GM20431 (cell line): ENCODE data around the gene CPZ.
"Not testable (repeated sequence)": the region's sequence is repeated elsewhere in the genome, so short reads cannot be mapped to it uniquely, and the experiment has no call there.

Experiments used
- in situ Hi-C: fragments of 300-500 bp; cut with MseI, MboI; formaldehyde crosslinking; loops from one replicate; pipeline ENCODE4 v1.15.0; 2020; ENCODE audit warnings: low sequenced_read_pairs; ENCODE audit not compliant: unreplicated experiment

The CPZ gene

DNA sequence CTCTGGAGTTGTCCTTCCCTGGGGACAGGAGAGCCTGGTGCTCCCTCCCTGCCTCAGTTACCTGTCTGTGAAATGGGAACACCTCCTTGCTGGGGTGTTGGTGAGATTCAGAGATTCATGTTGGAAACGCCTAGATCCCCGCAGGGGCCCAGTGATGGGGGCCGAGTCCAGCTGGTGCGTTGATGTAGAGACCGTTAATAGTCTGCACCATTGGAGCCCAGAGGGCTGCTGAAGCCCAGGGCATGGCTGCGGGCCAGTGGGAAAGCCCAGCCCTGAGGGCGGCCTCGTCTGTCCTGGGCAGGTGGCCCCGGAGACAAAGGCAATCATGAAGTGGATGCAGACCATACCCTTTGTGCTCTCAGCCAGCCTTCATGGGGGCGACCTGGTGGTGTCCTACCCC lies 14.4 kb downstream of the CPZ start:
- in situ Hi-C loops: no loop called here

DNA sequence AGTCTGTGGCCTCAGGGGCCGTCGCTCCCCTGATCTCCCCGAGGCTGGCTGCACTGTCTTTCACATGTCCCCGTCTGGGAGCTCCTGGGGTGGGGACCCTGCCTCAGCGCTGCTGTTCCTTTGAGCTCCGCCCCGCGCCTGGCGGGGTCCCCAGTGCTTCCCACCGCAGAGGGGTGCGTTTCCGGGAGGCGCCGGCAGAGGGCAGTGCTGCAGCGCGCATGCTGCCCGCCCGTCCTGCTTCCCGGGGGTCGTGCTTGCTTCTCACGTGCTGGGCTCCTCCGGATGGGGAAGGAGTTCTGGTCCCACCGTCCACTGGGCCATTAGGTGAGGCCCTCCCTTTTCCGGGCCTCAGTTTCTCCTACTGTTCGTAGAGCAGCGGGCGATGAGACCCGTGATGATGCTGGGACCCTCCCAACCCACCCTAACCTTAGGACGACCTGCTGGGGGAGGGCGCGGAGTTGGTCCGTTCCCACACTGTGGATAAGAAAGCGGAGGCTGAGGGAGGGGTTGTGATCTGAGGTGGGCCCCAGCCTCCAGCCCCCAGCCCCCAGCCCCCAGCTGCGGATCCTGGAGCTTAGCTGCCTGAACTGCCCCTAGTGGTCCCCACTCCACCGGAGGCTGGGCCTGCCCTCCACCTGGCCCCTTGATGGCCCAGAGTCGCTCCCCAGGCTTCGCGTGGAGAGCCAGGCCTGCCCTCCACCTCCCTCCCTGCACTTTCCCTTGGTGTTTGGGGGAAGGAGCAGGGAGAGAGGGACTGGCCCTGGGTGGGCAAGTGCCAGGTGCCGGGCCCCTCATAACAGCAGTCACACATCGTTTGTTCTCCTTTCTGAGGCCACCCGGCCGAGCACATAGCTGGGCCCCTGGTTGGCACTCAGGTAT lies 15.3 kb downstream of the CPZ start:
- in situ Hi-C loops: no loop called here

DNA sequence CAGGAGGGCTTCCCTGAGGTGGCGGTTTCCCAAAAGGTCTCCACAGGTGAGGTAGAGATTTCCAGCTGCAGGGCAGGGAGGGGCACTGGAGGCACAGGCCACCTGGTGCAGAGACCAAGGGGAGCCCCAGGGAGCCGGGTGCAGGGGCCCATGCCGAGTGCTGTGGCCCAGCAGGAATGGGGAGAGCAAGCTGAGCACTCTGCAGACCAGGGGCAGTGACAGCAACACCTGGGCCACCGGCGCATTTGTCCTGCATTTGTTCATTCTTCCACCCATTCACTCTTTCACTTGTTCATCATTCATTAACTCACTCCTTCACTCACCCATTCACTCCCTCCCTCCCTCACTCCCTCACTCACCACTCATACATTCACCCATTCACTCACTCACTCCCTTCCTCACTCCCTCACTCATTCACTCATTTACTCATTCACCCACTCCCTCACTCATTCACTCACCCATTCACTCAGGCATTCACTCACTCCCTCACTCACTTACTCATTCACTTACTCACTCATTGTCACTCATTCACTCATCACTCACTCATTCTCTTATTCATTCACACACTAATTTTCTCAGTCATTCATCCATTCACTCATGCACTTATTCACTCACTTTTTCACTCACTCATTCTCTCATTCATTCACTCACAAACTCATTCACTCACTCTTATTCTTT lies 16.3 kb downstream of the CPZ start:
- in situ Hi-C loops: no loop called here

DNA sequence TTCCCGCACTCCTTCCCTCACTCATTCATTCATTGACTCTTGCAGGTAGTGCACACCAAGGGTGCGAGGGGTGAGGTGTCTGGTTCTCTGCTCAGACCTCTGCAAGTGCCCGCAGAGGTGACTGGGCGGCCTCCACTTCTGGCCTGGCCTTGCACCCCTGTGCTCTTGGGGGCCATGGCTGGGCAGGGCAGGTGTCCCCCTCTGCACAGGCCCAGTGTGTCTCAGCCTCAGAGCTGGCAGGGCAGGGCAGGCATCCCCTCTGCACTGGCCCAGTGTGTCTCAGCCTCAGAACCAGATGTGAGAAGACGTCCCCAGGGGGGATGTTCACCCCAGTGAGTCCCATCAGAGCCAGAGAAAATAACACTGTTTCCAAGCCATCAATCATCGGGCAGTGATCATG lies 16.8 kb downstream of the CPZ start:
- in situ Hi-C loops: no loop called here

DNA sequence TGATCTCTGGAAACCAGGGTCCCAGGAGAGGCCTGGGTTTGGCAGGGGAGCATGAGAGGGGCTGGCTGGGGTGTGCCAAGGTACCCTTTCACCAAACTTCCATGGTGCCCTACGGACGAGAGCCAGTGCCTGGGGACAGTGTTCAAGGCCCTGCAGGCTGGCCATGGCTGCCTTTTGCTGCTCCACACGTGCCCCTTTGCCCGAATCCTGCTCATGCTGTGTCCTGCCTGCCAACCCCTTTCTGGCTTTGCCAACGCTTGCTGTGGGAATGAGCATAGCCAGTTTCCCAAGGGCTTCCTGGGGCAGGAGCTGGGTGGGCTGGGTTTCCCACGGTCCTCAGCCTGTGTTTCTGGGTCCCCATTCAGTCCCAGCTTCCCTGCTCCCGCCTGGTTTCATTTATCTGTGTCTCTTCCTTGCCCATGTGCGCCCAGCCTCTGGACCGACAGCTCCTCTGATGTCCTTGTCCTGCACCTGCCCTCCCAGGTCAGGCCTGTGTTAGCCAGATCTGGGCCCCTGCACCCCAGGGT lies 17.3 kb downstream of the CPZ start:
- in situ Hi-C loops: loop anchor here (10.0 kb wide), 1 partner anchor 305 kb away; no protein-coding TSS in a partner anchor

DNA sequence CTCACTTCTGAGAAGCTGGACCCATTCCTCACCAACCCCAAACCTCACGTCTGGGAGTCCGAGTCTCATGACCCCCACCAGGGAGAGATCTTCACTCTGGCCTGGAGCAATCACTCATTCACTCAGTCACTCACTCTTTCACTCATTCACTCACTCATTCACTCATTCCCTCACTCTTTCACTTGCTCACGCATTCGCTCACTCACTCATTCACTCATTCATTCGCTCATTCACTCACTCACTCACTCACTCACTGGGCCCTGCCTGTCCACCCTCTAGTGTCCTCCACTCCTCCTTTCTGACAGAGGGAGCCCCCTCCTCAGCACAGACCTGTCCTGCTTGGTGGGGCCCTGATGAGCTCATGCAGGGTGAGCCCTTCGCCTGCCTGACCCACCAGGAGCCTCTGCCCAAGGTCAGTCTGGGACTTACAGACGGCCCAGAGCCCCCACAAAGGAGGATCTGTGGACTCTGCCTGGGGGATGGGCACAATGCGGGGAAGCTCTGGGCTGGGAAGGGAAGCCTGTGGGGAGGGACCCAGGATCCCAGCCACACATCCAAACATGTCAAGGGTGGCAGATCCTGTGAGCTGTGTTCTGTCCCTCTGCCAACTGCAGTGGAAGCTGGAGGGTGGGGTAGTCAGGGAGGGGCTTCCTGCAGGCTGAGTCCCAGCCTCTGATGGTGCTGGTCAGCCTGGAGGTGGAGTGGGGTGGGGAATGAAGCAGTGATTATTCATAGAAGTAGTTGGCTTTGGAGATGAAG lies 18.5 kb downstream of the CPZ start:
- in situ Hi-C loops: loop anchor here (10.0 kb wide), 1 partner anchor 304 kb away; no protein-coding TSS in a partner anchor

DNA sequence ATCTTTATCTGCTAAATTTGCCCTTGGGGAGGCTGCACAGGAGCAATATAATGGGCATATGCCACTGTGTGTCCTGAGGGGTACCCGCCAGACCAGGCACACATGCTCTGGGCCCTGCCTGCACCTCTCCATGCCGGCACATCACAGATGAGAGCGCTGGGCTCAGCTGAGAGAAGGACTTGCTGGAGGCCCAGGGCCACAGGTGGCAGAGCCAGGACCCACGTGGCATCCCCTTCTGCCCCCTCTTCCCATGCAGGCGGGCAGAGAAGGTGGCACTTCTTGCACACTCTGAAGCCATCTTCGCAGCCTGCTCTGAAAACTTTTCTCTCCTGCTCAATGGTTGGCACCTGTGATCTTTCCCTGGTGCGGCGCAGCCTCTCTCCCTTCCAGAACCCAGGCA lies 20.1 kb downstream of the CPZ start:
- in situ Hi-C loops: loop anchor here (10.0 kb wide), 1 partner anchor 302 kb away; no protein-coding TSS in a partner anchor

DNA sequence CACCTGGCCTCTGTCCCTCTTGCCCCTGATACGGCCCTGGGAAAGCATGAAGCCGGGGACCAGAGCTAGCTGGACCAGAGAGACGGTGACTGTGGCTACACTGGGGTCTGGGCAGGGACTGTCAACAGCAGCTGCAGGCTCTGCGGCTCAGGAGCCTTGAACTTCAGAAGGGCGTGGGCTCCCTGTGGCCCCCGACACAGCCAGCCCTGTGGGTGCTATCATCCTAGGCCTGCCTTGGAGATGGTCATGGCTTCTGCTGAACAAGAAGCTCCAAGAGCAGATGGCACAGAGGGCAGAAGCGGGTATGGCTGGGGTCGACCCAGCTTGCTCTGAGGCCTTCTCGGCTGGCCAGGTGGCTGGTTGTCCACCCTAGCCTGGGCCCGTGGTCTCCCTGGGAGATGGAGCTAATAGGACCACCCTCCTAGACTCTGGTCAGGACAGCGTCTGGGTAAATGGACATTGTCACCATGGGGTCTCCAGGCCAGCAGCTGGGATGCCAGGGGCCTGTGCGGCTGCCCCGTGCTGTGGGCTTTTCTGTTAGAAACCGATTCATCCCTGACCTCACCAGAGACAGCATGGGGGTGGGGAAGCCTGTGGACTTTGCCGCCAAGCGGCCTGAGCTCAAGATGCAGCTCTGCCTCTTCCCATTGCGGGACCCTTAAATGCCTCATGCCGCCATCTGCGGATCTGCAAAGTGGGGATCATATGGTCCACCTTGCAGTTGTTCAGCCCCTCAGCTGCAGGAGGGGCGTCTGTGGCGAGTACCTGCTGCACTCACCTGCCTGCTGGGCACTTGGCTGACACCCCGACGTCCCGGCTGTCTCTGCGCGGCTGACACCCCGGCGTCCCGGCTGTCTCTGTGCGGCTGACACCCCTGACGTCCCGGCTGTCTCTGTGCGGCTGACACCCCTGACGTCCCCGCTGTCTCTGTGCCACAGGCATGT lies 21.1 kb downstream of the CPZ start:
- in situ Hi-C loops: loop anchor here (10.0 kb wide), 1 partner anchor 301 kb away; no protein-coding TSS in a partner anchor

DNA sequence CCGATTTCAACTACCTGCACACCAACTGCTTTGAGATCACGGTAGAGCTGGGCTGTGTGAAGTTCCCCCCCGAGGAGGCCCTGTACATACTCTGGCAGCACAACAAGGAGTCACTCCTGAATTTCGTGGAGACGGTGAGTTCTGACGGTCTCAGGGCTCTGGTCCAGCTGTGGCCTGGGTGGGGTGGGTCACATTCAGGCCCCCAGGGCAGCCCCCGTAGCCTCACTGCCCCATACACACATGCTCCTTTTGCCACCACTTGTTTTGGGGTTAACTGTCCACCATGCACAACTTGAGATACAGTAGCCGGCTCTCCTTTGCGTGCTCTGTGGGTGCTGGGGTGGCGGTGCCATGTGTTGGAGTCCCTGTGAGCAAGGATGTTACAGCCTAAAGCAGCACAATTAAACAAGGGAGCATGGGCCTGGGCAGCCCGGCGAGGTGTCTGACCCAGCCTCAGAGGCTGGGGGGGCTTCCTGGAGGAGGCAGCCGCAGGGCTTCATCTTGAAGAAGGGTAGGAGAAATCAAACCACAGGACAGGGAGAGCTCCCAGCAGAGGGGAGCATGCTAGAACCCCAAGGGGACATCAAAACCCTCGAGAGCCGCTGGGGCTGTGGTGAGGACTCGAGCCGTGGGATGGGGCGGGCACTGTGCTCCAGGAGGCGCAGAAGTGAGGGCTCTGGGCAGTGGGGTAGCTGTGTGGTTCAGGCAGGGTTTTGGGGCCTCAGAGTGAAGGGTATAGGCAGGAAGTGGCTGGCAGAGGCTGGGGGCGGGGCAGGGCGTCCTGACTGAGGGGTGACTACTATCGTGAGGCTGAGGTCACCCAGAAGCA lies 22.0 kb downstream of the CPZ start:
- in situ Hi-C loops: loop anchor here (10.0 kb wide), 1 partner anchor 300 kb away; no protein-coding TSS in a partner anchor

DNA sequence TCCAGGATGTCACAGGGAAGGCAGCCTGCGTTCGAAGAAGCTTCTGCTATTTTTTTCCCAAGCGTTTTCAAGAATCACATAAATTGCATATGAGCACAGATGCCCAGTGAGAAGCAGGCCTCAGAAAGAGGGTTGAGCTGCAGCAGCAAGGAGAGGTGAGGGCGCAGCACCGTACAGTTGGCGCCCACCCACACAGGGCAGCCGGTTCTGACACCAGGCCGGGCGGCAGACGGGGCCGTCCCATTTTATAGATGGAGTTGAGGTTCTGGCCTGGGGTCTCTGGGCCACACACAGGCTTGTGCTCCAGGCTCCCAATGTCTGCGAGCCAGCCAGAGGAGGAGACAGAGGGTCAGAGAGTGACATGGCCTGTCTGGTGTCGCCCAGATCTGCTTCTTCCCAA lies 22.8 kb downstream of the CPZ start:
- in situ Hi-C loops: loop anchor here (10.0 kb wide), 1 partner anchor 299 kb away; no protein-coding TSS in a partner anchor

DNA sequence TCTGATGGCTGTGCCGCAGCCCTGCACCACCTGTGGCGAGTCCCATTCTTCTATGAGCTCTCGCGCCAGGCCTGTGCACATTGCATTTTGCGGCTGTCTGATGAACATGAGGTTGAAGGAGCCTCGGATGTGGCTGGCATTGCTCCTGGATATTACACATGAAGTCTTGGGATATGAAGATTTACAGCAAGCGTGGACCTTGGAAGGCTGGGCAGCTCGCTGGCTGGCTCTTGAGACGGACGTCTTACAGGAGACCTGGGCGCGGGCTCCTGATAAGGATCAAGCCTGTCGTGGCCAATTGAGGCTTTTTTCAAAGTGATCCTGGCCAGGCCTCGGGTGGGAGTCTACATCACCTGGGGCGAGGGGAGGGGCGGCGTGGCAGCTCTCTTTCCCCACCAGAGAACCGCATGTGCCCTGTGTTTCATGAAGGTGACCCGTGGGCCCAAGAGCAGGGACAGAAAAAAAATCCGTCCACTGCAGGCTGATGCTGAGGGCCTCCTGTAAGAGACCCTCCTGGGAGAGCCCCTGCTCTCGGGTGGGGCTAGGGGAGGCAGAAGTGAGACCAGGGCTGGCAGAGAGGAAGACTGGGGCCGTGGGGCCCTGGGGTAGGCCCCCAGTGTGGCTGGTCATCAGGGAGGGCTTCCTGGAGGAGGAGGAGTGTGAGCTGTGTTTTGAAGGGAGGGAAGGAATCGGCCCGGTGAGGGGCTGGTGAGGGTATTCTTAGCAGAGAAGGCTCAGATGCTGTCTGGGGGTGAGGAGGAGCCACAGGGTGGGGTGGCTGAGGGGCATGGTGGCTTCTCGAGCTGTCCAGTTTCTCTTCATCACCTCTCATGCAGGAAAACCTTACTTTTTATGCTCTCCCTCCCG lies 23.6 kb downstream of the CPZ start:
- in situ Hi-C loops: loop anchor here (10.0 kb wide), 1 partner anchor 299 kb away; no protein-coding TSS in a partner anchor

DNA sequence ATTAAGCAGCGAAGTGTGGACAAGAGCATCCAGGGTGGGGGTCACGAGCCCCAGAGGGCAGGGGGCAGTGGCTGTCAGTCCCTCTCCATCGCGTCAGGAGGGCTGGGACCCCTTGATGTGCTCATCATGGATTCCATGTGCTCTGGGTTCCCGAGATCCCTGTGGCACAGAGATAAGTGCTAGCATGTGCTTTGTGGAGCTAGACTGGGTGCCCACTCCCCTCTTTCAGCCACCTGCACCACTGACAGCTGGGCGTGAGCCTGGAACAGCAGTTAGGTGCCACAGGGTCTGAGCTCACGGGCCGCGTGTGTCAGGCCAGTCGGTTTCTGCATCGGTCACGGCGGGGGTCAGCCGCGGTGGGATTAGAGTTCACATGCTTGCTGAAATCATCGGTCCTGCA lies 24.3 kb downstream of the CPZ start:
- in situ Hi-C loops: loop anchor here (10.0 kb wide), 1 partner anchor 298 kb away; no protein-coding TSS in a partner anchor

DNA sequence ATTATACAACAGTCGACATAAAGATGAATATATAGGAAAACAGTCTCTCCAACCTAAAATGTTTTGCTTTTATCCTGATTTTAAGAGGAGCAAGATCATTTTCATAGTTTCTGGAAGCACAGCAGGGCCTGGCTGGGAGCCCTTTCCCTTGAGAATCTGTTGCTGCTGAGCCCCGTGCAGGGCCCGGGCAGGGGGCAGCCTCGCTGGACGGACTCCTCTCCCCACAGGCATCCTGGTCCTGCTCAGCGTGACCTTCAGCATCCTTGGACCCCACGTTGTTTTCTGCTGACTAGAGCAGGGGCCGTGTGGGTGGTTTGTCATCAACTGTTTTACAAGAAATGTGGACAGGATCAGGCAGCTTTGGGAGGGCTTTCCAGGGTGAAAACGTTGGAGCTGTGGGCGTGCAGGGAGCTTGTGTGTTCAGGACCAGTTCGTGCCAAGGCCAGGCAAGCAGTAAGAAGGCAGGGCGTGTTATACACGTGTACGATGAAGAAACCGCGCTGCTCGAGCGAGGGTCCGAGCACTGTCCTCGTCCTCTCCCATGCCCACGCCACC lies 25.0 kb downstream of the CPZ start:
- in situ Hi-C loops: loop anchor here (10.0 kb wide), 1 partner anchor 297 kb away; no protein-coding TSS in a partner anchor

DNA sequence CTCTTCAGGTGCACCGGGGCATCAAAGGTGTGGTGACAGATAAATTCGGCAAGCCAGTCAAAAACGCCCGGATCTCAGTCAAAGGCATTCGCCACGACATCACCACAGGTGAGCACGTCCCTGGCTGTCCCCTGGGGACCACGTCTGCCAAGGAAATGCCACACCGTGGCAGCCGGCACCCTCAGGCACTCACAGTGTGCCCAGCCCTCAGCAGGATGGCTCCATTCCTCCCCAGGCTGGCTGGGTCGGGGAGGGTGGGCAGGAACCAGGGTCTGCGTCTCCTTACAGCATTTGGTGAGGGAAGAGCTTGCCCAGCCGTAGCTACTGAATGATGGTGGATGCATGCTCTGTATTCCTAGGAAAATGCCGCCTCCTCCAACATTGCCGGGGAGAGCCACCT lies 25.9 kb downstream of the CPZ start:
- in situ Hi-C loops: loop anchor here (10.0 kb wide), 1 partner anchor 296 kb away; no protein-coding TSS in a partner anchor

DNA sequence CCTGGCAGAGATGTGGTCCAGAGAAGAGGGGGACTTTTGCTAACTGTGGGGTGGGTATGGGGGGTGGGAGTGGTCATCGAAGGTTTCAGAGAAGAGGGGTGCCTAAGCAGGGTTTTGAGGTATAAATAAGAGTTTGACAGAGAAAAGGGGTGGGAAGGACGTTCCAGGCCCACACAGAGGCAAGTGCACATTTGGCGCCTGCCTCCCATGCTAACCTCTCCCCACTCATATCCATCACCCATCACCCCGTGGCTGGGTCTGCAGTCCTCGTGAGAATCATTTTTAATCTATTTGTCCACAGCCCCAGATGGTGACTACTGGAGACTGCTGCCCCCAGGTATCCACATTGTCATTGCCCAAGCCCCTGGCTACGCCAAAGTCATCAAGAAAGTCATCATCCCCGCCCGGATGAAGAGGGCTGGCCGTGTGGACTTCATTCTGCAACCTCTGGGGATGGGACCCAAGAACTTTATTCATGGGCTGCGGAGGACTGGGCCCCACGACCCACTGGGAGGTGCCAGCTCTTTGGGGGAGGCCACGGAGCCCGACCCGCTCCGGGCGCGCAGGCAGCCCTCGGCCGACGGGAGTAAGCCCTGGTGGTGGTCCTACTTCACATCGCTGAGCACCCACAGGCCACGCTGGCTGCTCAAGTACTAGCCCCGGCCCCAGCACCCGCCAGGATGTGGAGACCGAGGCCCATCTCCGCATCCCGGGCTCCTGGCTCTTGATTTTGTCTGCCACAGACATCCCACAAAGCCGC lies 26.6 kb downstream of the CPZ start:
- in situ Hi-C loops: loop anchor here (10.0 kb wide), 1 partner anchor 296 kb away; no protein-coding TSS in a partner anchor

DNA sequence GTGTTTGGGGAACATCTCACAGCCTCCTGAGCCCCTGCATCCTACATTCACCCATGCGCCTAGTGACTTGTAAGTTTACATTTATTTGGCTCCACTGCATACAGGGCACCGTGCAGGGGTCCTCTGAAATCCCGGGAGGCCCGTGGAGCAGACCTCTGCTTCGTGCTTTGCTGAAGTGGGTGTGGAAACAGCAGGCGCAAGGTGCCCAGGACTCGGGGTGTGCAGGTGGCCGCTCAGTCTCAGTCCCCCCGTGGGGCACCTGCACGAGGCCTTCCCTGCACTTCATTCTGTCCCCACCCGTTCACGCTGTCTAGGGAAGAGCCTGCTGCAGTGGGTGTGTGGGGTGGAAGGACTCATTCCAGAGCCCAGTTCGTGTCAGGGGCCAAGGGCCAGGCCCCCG lies 28.6 kb downstream of the CPZ start:
- in situ Hi-C loops: not testable (repeated sequence)
